DMS53 treated with DMSO at 0.1 percent for 48 hours (cell line): Measurements from ENCODE around the gene RBBP5.

Experiments used
- DNase-seq: peaks from one replicate; lab custom pipeline; 2025; ENCODE audit not compliant: unreplicated experiment; lab: John Stamatoyannopoulos, UW

The RBBP5 gene

GRCh38 chr1:205058853-205059252 is 62.9 kb downstream of the RBBP5 start:
- DNase-seq, result no peak

GRCh38 chr1:205057808-205058575 is 63.8 kb downstream of the RBBP5 start:
- no peak for DNase-seq

- DNase-seq, result no peak
Measured at GRCh38 chr1:205056956-205057568, 64.7 kb downstream of the RBBP5 start.

GRCh38 chr1:205056188-205056611 is 65.6 kb downstream of the RBBP5 start:
- no peak for DNase-seq

GRCh38 chr1:205054013-205054412 is 67.8 kb downstream of the RBBP5 start:
- DNase-seq, result no peak

- no peak for DNase-seq
Measured at GRCh38 chr1:205053296-205053695, 68.5 kb downstream of the RBBP5 start.

GRCh38 chr1:205052690-205053089 is 69.1 kb downstream of the RBBP5 start:
- DNase-seq, result no peak

- no peak for DNase-seq
Measured at GRCh38 chr1:205049479-205049878, 72.3 kb downstream of the RBBP5 start.

GRCh38 chr1:205048382-205048781 is 73.4 kb downstream of the RBBP5 start:
- no peak for DNase-seq

GRCh38 chr1:205047764-205048231 is 74.0 kb downstream of the RBBP5 start:
- no peak for DNase-seq

GRCh38 chr1:205046870-205047269 is 74.9 kb downstream of the RBBP5 start:
- DNase-seq, result no peak

GRCh38 chr1:205045146-205045545 is 76.6 kb downstream of the RBBP5 start:
- no peak for DNase-seq

- DNase-seq, result no peak
Measured at GRCh38 chr1:205044741-205045140, 77.0 kb downstream of the RBBP5 start.

GRCh38 chr1:205043866-205044265 is 77.9 kb downstream of the RBBP5 start:
- DNase-seq, result no peak

- DNase-seq, result no peak
Measured at GRCh38 chr1:205042911-205043806, 78.6 kb downstream of the RBBP5 start, which contains the start of gene CNTN2. Gene CNTN2 (plus strand): TSS chr1:205043212. CDS start chr1:205053186, 9,974 bp downstream.

- DNase-seq, result no peak
Measured at GRCh38 chr1:205041998-205042910, 79.5 kb downstream of the RBBP5 start.

GRCh38 chr1:205041001-205041715 is 80.6 kb downstream of the RBBP5 start:
- DNase-seq, result no peak

GRCh38 chr1:205038132-205038786 is 83.5 kb downstream of the RBBP5 start:
- no peak for DNase-seq

GRCh38 chr1:205037539-205037938 is 84.2 kb downstream of the RBBP5 start:
- no peak for DNase-seq
